ENCODE results near the gene CIDEA.

DNA sequence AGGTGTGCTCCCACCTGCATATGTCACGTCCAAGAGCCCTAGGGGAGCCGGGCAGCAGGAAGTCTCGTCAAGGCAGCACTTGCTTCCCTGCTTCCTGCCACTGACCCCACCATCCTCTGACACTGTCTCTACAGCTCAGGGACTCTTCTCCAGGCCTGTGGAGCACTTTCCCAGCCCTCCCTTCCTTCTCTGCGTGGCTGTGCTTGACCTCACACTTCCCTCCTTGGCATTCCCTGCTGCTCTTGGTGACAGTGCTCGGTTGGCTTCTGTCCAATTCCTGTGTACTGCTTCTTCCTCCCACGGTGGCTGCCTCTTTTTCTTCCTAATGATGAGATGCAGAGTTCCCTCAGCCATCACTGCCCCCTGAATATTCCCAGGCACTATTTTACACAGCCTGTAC, 2.8 kb downstream of the CIDEA start:
- TF ChIP-seq, protein P1, sequence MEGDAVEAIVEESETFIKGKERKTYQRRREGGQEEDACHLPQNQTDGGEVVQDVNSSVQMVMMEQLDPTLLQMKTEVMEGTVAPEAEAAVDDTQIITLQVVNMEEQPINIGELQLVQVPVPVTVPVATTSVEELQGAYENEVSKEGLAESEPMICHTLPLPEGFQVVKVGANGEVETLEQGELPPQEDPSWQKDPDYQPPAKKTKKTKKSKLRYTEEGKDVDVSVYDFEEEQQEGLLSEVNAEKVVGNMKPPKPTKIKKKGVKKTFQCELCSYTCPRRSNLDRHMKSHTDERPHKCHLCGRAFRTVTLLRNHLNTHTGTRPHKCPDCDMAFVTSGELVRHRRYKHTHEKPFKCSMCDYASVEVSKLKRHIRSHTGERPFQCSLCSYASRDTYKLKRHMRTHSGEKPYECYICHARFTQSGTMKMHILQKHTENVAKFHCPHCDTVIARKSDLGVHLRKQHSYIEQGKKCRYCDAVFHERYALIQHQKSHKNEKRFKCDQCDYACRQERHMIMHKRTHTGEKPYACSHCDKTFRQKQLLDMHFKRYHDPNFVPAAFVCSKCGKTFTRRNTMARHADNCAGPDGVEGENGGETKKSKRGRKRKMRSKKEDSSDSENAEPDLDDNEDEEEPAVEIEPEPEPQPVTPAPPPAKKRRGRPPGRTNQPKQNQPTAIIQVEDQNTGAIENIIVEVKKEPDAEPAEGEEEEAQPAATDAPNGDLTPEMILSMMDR (IDR thresholded peaks at IDR 0.05): no peak
- no peak for TF ChIP-seq POLR2A (IDR thresholded peaks at IDR 0.05)

All from body of pancreas (tissue), 4 donors.